Activated CD4-positive, alpha-beta memory T cell treated with anti-CD3 and anti-CD28 coated beads for 36 hours (primary cell): ENCODE results near the gene ARHGAP26. TPM values are rescaled to one million over a fixed set of nuclear protein-coding genes. Genes with fewer than 3 reads are reported as not detected.
A peak's percentile ranks its signal among the peaks of the same experiment; 100 is the strongest.

ENCODE experiments used
- CTCF ChIA-PET: fragments of 350-600 bp; sonication (Branson Sonifier 250); formaldehyde crosslinking; loops from one replicate; lab custom pipeline; 2021; ENCODE audit warnings: antibody characterized with exemption, inconsistent platforms; lab: Charles Lee
- POLR2A ChIA-PET: fragments of 350-600 bp; sonication (Branson Sonifier 250); formaldehyde crosslinking; loops from one replicate; lab custom pipeline; 2021; ENCODE audit warnings: antibody characterized with exemption; lab: Charles Lee
- DNase-seq: peaks from one replicate; pipeline ENCODE4 v3.0.0-alpha.2; 2020
- H3K27ac Mint-ChIP-seq: one replicate; pipeline ENCODE4 v1.8.0; 2021; ENCODE audit warnings: mixed read lengths
- H3K27me3 Mint-ChIP-seq: one replicate; pipeline ENCODE4 v1.8.0; 2021; ENCODE audit warnings: mixed read lengths
- H3K36me3 Mint-ChIP-seq: one replicate; pipeline ENCODE4 v1.8.0; 2021; ENCODE audit warnings: mixed read lengths
- H3K4me1 Mint-ChIP-seq: one replicate; pipeline ENCODE4 v1.8.0; 2021; ENCODE audit warnings: low read depth, mixed read lengths
- H3K4me3 Mint-ChIP-seq: one replicate; pipeline ENCODE4 v1.8.0; 2021; ENCODE audit warnings: mild to moderate bottlenecking, mixed read lengths
- H3K9me3 Mint-ChIP-seq: one replicate; pipeline ENCODE4 v1.8.0; 2021; ENCODE audit warnings: mixed read lengths
- intact Hi-C: fragments of 100-400 bp; cut with micrococcal nuclease; formaldehyde crosslinking; loops from one replicate; pipeline ENCODE4 v1.15.1; 2023
- total RNA-seq, 2 experiments: library from RNA; stranded (reverse); gene quantifications; one replicate each; pipeline ENCODE4 v1.2.3, GENCODE V29; 2021

Gene ARHGAP26
- total RNA-seq, 2 experiments from 2014 or later, result 16.4 to 16.9 TPM

- H3K9me3 Mint-ChIP-seq, result no peaks in the 10 kb centered on the region
- ChIA-PET POLR2A (no interaction called here), CTCF (no interaction called here)
- peaks cover 20% of the 10 kb centered on the region for H3K4me1 Mint-ChIP-seq
- intact Hi-C loops, result no loop called here
- H3K27me3 Mint-ChIP-seq, result no peaks in the 10 kb centered on the region
- H3K36me3 Mint-ChIP-seq, result peaks cover 2% of the 10 kb centered on the region
- no peak overlapping the region for H3K27ac Mint-ChIP-seq
- H3K4me3 Mint-ChIP-seq, result no peak overlapping the region
- DNase-seq, result no peak
Observed at GRCh38 chr5:142792012-142792864, 22.1 kb downstream of the ARHGAP26 start.

- DNase-seq, result no peak
- intact Hi-C loops, result no loop called here
- peaks cover 25% of the 10 kb centered on the region for H3K4me1 Mint-ChIP-seq
- CTCF ChIA-PET, result no interaction called here
- no peak overlapping the region for H3K27ac Mint-ChIP-seq
- no peak overlapping the region for H3K4me3 Mint-ChIP-seq
- no peaks in the 10 kb centered on the region for H3K9me3 Mint-ChIP-seq
- POLR2A ChIA-PET, result no interaction called here
- H3K36me3 Mint-ChIP-seq, result peaks cover 2% of the 10 kb centered on the region
- H3K27me3 Mint-ChIP-seq, result no peaks in the 10 kb centered on the region
Observed at GRCh38 chr5:142792865-142793232, 22.7 kb downstream of the ARHGAP26 start.

- H3K27ac Mint-ChIP-seq, result no peak overlapping the region
- POLR2A ChIA-PET, result no interaction called here
Observed at GRCh38 chr5:142794537-142794936, 24.4 kb downstream of the ARHGAP26 start.

GRCh38 chr5:142795251-142795650 lies 25.1 kb downstream of the ARHGAP26 start:
- POLR2A ChIA-PET, result no interaction called here
- intact Hi-C loops, result no loop called here
- Mint-ChIP-seq H3K27me3 (no peaks in the 10 kb centered on the region), H3K9me3 (no peaks in the 10 kb centered on the region), H3K27ac (no peak overlapping the region), H3K4me3 (no peak overlapping the region), H3K36me3 (peaks cover 2% of the 10 kb centered on the region), H3K4me1 (peaks cover 47% of the 10 kb centered on the region)
- CTCF ChIA-PET, result no interaction called here
- no peak for DNase-seq

More at GRCh38 chr5:142794537-142794936, 24.4 kb downstream of the ARHGAP26 start:
- no peaks in the 10 kb centered on the region for H3K27me3 Mint-ChIP-seq
- CTCF ChIA-PET, result no interaction called here
- peaks cover 40% of the 10 kb centered on the region for H3K4me1 Mint-ChIP-seq
- H3K36me3 Mint-ChIP-seq, result peaks cover 2% of the 10 kb centered on the region
- DNase-seq, result no peak
- H3K9me3 Mint-ChIP-seq, result no peaks in the 10 kb centered on the region
- no peak overlapping the region for H3K4me3 Mint-ChIP-seq
- intact Hi-C loops, result no loop called here

- no peak for DNase-seq
- H3K27ac Mint-ChIP-seq, result no peak overlapping the region
- no peaks in the 10 kb centered on the region for H3K27me3 Mint-ChIP-seq
- intact Hi-C loops, result no loop called here
- no peaks in the 10 kb centered on the region for H3K9me3 Mint-ChIP-seq
- H3K4me1 Mint-ChIP-seq, result peaks cover 60% of the 10 kb centered on the region
- no peaks in the 10 kb centered on the region for H3K36me3 Mint-ChIP-seq
- POLR2A ChIA-PET, result interaction anchor here (1.0 kb wide), 1 partner anchor 25 kb away, joined by 4 read pairs; no protein-coding TSS in a partner anchor
- CTCF ChIA-PET, result interaction anchor here (0.9 to 3.2 kb wide), 4 partner anchors 13 to 94 kb away, joined by 3 to 12 read pairs (median 4); no protein-coding TSS in a partner anchor
- no peak overlapping the region for H3K4me3 Mint-ChIP-seq
Observed at GRCh38 chr5:142796492-142797109, 26.4 kb downstream of the ARHGAP26 start.

GRCh38 chr5:142797420-142797819 lies 27.2 kb downstream of the ARHGAP26 start:
- no peaks in the 10 kb centered on the region for H3K9me3 Mint-ChIP-seq
- peaks cover 66% of the 10 kb centered on the region for H3K4me1 Mint-ChIP-seq
- ChIA-PET POLR2A (interaction anchor here (1.0 kb wide), 1 partner anchor 24 kb away, joined by 4 read pairs; no protein-coding TSS in a partner anchor), CTCF (interaction anchor here (0.9 to 3.2 kb wide), 7 partner anchors 11 to 93 kb away, joined by 3 to 12 read pairs (median 4); no protein-coding TSS in a partner anchor)
- intact Hi-C loops, result no loop called here
- H3K4me3 Mint-ChIP-seq, result no peak overlapping the region
- H3K36me3 Mint-ChIP-seq, result no peaks in the 10 kb centered on the region
- DNase-seq, result no peak
- no peak overlapping the region for H3K27ac Mint-ChIP-seq
- H3K27me3 Mint-ChIP-seq, result no peaks in the 10 kb centered on the region

- intact Hi-C loops, result no loop called here
- Mint-ChIP-seq H3K36me3 (no peaks in the 10 kb centered on the region), H3K4me3 (no peak overlapping the region), H3K27me3 (no peaks in the 10 kb centered on the region), H3K27ac (peak overlapping the region; percentile 11), H3K4me1 (peaks cover 67% of the 10 kb centered on the region), H3K9me3 (no peaks in the 10 kb centered on the region)
- ChIA-PET POLR2A (interaction anchor here (3.4 kb wide), 1 partner anchor 14 kb away, joined by 24 read pairs; no protein-coding TSS in a partner anchor), CTCF (interaction anchor here (0.5 to 3.2 kb wide), 7 partner anchors 11 to 69 kb away, joined by 3 to 12 read pairs (median 4); no protein-coding TSS in a partner anchor)
- peak; percentile 23 for DNase-seq
Observed at GRCh38 chr5:142798099-142798770, 28.1 kb downstream of the ARHGAP26 start.

- peaks cover 52% of the 10 kb centered on the region for H3K4me1 Mint-ChIP-seq
- H3K27me3 Mint-ChIP-seq, result no peaks in the 10 kb centered on the region
- H3K36me3 Mint-ChIP-seq, result no peaks in the 10 kb centered on the region
Observed at GRCh38 chr5:142800776-142801494, 30.8 kb downstream of the ARHGAP26 start.

GRCh38 chr5:142801495-142801871 lies 31.3 kb downstream of the ARHGAP26 start:
- Mint-ChIP-seq H3K36me3 (no peaks in the 10 kb centered on the region), H3K27ac (peak overlapping the region; percentile 91), H3K4me1 (peaks cover 52% of the 10 kb centered on the region), H3K9me3 (no peaks in the 10 kb centered on the region), H3K27me3 (no peaks in the 10 kb centered on the region), H3K4me3 (no peak overlapping the region)
- ChIA-PET CTCF (interaction anchor here (0.6 to 1.7 kb wide), 4 partner anchors 15 to 53 kb away, joined by 3 to 7 read pairs (median 6); partner anchors contain the start of gene ARHGAP26), POLR2A (interaction anchor here (0.8 to 3.4 kb wide), 5 partner anchors 18 to 31 kb away, joined by 5 to 24 read pairs (median 7); partner anchors contain the start of gene ARHGAP26)
- DNase-seq, result no peak
- intact Hi-C loops, result loop anchor here (1.0 to 2.0 kb wide), 3 partner anchors 18 to 63 kb away; no protein-coding TSS in a partner anchor

More at GRCh38 chr5:142800776-142801494, 30.8 kb downstream of the ARHGAP26 start:
- H3K9me3 Mint-ChIP-seq, result no peaks in the 10 kb centered on the region
- H3K4me3 Mint-ChIP-seq, result peak overlapping the region; percentile 66
- ChIA-PET POLR2A (interaction anchor here (0.8 to 3.4 kb wide), 5 partner anchors 17 to 30 kb away, joined by 5 to 24 read pairs (median 7); partner anchors contain the start of gene ARHGAP26), CTCF (interaction anchor here (0.6 to 1.7 kb wide), 5 partner anchors 15 to 53 kb away, joined by 3 to 7 read pairs (median 4); partner anchors contain the start of gene ARHGAP26)
- H3K27ac Mint-ChIP-seq, result peak overlapping the region; percentile 91
- peak; percentile 71 for DNase-seq
- intact Hi-C loops, result loop anchor here (1.0 to 2.0 kb wide), 6 partner anchors 18 to 200 kb away; partner anchors contain the start of gene ARHGAP26

GRCh38 chr5:142803428-142804125 lies 33.4 kb downstream of the ARHGAP26 start:
- Mint-ChIP-seq H3K27ac (no peak overlapping the region), H3K9me3 (no peaks in the 10 kb centered on the region), H3K36me3 (no peaks in the 10 kb centered on the region), H3K27me3 (no peaks in the 10 kb centered on the region), H3K4me1 (peaks cover 35% of the 10 kb centered on the region), H3K4me3 (no peak overlapping the region)
- DNase-seq, result no peak
- intact Hi-C loops, result no loop called here
- POLR2A ChIA-PET, result no interaction called here
- CTCF ChIA-PET, result interaction anchor here (1.3 kb wide), 1 partner anchor 90 kb away, joined by 3 read pairs; no protein-coding TSS in a partner anchor
